GM18517 (cell line): ENCODE results near the gene MREG.

Source experiments
- ATAC-seq: cut with Tn5 transposase; IDR thresholded peaks from one replicate; pipeline ENCODE4 v1.9.1; 2021; ENCODE audit warnings: mild to moderate bottlenecking, moderate library complexity; ENCODE audit not compliant: unreplicated experiment

MREG gene

GRCh38 chr2:215921895-215922294 lies 91.5 kb downstream of the MREG start:
- ATAC-seq, result no peak

GRCh38 chr2:215920244-215921100 lies 92.9 kb downstream of the MREG start:
- ATAC-seq, result peak; percentile 68

GRCh38 chr2:215919624-215920243 lies 93.6 kb downstream of the MREG start:
- ATAC-seq, result peak; percentile 3

GRCh38 chr2:215918901-215919599 lies 94.3 kb downstream of the MREG start:
- no peak for ATAC-seq

GRCh38 chr2:215917953-215918620 lies 95.3 kb downstream of the MREG start:
- ATAC-seq, result peak; percentile 69

- ATAC-seq, result no peak
Measured at GRCh38 chr2:215915441-215915840, 97.9 kb downstream of the MREG start.

- no peak for ATAC-seq
Measured at GRCh38 chr2:215914777-215915165, 98.6 kb downstream of the MREG start.

- ATAC-seq, result no peak
Measured at GRCh38 chr2:215914054-215914776, 99.1 kb downstream of the MREG start.

GRCh38 chr2:215912299-215912842 lies 101.0 kb downstream of the MREG start:
- ATAC-seq, result no peak

GRCh38 chr2:215911301-215912085 lies 101.9 kb downstream of the MREG start:
- ATAC-seq, result no peak

GRCh38 chr2:215910180-215910579 lies 103.2 kb downstream of the MREG start:
- no peak for ATAC-seq

GRCh38 chr2:215907147-215907546 lies 106.2 kb downstream of the MREG start:
- ATAC-seq, result no peak

GRCh38 chr2:215906458-215906857 lies 106.9 kb downstream of the MREG start:
- ATAC-seq, result no peak

GRCh38 chr2:215905691-215906090 lies 107.7 kb downstream of the MREG start:
- ATAC-seq, result no peak

- ATAC-seq, result no peak
Measured at GRCh38 chr2:215904101-215904500, 109.2 kb downstream of the MREG start.

GRCh38 chr2:215903203-215903602 lies 110.1 kb downstream of the MREG start:
- ATAC-seq, result no peak

GRCh38 chr2:215901796-215902195 lies 111.6 kb downstream of the MREG start:
- ATAC-seq, result no peak

GRCh38 chr2:215900843-215901242 lies 112.5 kb downstream of the MREG start:
- ATAC-seq, result peak; percentile 83

GRCh38 chr2:215900203-215900611 lies 113.1 kb downstream of the MREG start:
- ATAC-seq, result no peak
